Keratinocyte (primary cell): ENCODE results near the gene SYCN. TPM values are rescaled to one million over a fixed set of nuclear protein-coding genes. Genes with fewer than 3 reads are reported as not detected.

Experiments used
- DNase-seq: peaks from one replicate; pipeline ENCODE4 v3.0.0-alpha.2; 2011; ENCODE audit warnings: low read depth, missing footprints, low spot score
- FAIRE-seq: peaks from 2 replicates; lab custom pipeline; 2011; peaks lifted over from hg19 to GRCh38; lab: Jason Lieb, UNC
- H2AFZ ChIP-seq: 2 replicates; pipeline ENCODE4 v1.6.0; 2012; ENCODE audit warnings: low read length, control low read depth, inconsistent platforms; ENCODE audit not compliant: control insufficient read depth
- H3K27ac ChIP-seq: 2 replicates; pipeline ENCODE4 v1.5.1; 2011; ENCODE audit warnings: low read length; ENCODE audit not compliant: control insufficient read depth, insufficient read depth
- H3K27me3 ChIP-seq: 3 replicates; pipeline ENCODE4 v1.6.0; 2011; ENCODE audit warnings: low read length; ENCODE audit not compliant: control insufficient read depth, insufficient read depth; ENCODE audit errors: extremely low read depth
- H3K36me3 ChIP-seq, 2 experiments: 2 replicates in 1 of 2; 3 replicates in 1 of 2; pipeline ENCODE4 v1.5.1; 2011; ENCODE audit warnings: low read length in 2 of 2, mild to moderate bottlenecking in 1 of 2; ENCODE audit not compliant: control insufficient read depth in 2 of 2, insufficient read depth in 2 of 2; ENCODE audit errors: extremely low read depth in 1 of 2
- H3K4me1 ChIP-seq: 3 replicates; pipeline ENCODE4 v1.5.1; 2011; ENCODE audit warnings: low read length; ENCODE audit not compliant: control insufficient read depth, insufficient read depth; ENCODE audit errors: extremely low read depth
- H3K4me2 ChIP-seq: 3 replicates; pipeline ENCODE4 v1.6.0; 2011; ENCODE audit warnings: low read depth, low read length; ENCODE audit not compliant: control insufficient read depth, insufficient read depth; ENCODE audit errors: extremely low read depth
- H3K4me3 ChIP-seq, 3 experiments: fragments of 200-600 bp in 1 of 3; sonication (generic) in 1 of 3; 2 replicates in 2 of 3; 3 replicates in 1 of 3; pipeline ENCODE4 v1.5.1; 2011 to 2016; ENCODE audit warnings: low read length in 3 of 3, mild to moderate bottlenecking in 3 of 3, control low read depth in 2 of 3, inconsistent platforms in 1 of 3, low read depth in 1 of 3, mixed read lengths in 1 of 3, mixed run types in 1 of 3, moderate library complexity in 1 of 3; ENCODE audit not compliant: control insufficient read depth in 2 of 3, insufficient read depth in 2 of 3; ENCODE audit errors: extremely low read depth in 1 of 3
- H3K79me2 ChIP-seq: 2 replicates; pipeline ENCODE4 v1.6.0; 2012; ENCODE audit warnings: low read length; ENCODE audit not compliant: control insufficient read depth, insufficient read depth
- H3K9ac ChIP-seq: 3 replicates; pipeline ENCODE4 v1.6.0; 2011; ENCODE audit warnings: low read length; ENCODE audit not compliant: control insufficient read depth, insufficient read depth; ENCODE audit errors: extremely low read depth
- H3K9me1 ChIP-seq: 3 replicates; pipeline ENCODE4 v1.6.0; 2011; ENCODE audit warnings: low read length; ENCODE audit not compliant: control insufficient read depth, insufficient read depth; ENCODE audit errors: extremely low read depth
- H3K9me3 ChIP-seq: 2 replicates; pipeline ENCODE4 v1.5.1; 2012; ENCODE audit warnings: low read depth, low read length; ENCODE audit not compliant: control insufficient read depth
- H4K20me1 ChIP-seq: 3 replicates; pipeline ENCODE4 v1.6.0; 2011; ENCODE audit warnings: low read length; ENCODE audit not compliant: control insufficient read depth, insufficient read depth; ENCODE audit errors: extremely low read depth
- CTCF ChIP-seq, 3 experiments: IDR thresholded peaks in 1 of 3; conservative IDR thresholded peaks in 1 of 3; optimal IDR thresholded peaks in 1 of 3; 2 replicates in 2 of 3; 3 replicates in 1 of 3; pipeline versions ENCODE3 to v1.5.1; 2011; ENCODE audit warnings: low read length in 3 of 3, mild to moderate bottlenecking in 3 of 3, moderate library complexity in 2 of 3, control low read depth in 1 of 3, inconsistent platforms in 1 of 3; ENCODE audit not compliant: insufficient read depth in 2 of 3; ENCODE audit errors: extremely low read depth in 1 of 3
- EZH2 ChIP-seq: IDR thresholded peaks from one replicate; pipeline ENCODE4 v1.6.1; 2012; ENCODE audit warnings: inconsistent platforms, mild to moderate bottlenecking, low read length, moderate library complexity
- dilution Hi-C: fragments of 300-500 bp; cut with MboI; formaldehyde crosslinking; loops from one replicate; pipeline ENCODE4 v1.7.0; 2020; ENCODE audit warnings: low sequenced_read_pairs; ENCODE audit not compliant: extremely low pct_ligation_motif_present
- polyA plus RNA-seq, 5 experiments: library from polyadenylated mRNA; depleted of rRNA in 3 of 5; stranded (reverse) in 3 of 5; stranded (forward) in 1 of 5; unstranded in 1 of 5; fragments of >200 nt; gene quantifications; 1 replicate in 1 of 5; 2 replicates in 3 of 5; 3 replicates in 1 of 5; pipeline versions ENCODE4 v1.2.1 to v1.2.3, GENCODE V29; 2011 to 2012; ENCODE audit warnings: missing spikeins in 2 of 5, low read depth in 1 of 5, low replicate concordance in 1 of 5

The SYCN gene
- polyA plus RNA-seq, 1 donor (not counting 4 experiments of a cell fraction or from before 2014, with no cell fraction given) = not detected

DNA sequence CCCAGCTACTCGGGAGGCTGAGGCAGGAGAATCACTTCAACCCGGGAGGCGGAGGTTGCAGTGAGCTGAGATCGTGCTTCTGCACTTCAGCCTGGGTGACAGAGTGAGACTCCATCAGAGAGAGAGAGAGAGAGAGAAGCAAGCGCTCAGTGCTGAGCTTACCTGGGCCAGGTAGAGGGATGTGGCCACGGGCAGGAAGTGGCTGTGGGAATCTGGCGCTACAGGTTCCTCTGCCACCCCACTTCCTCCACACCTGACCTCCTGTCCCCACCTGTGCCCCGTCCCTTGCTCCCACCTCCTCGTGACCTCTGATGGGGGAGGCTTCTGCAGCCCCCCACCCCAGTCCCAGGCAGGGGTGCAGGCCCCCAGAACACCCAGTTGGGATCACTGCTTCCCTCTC lies 8.3 kb downstream of the SYCN start:
- Histone ChIP-seq H3K27ac (no peak overlapping the region), H2AFZ (no peak overlapping the region), H3K4me1 (peaks cover 23% of the 10 kb centered on the region)

GRCh38 chr19:39194832-39195542 lies 9.1 kb downstream of the SYCN start:
- Histone ChIP-seq H3K27me3 (peaks cover 33% of the 10 kb centered on the region), H3K79me2 (no peaks in the 10 kb centered on the region), H3K4me2 (no peak overlapping the region), H2AFZ (no peak overlapping the region), H3K27ac (no peak overlapping the region), H3K9me1 (no peaks in the 10 kb centered on the region), H3K4me3 (no peak overlapping the region), H3K36me3 (no peaks in the 10 kb centered on the region), H3K9ac (no peak overlapping the region), H3K9me3 (no peaks in the 10 kb centered on the region), H3K4me1 (peaks cover 23% of the 10 kb centered on the region), H4K20me1 (no peaks in the 10 kb centered on the region)
- FAIRE-seq (no peak), DNase-seq (no peak)
- dilution Hi-C loops = no loop called here
- TF ChIP-seq CTCF (optimal IDR thresholded peaks at IDR 0.05 in 1 of 3, IDR thresholded peaks at IDR 0.05 in 1 of 3, conservative IDR thresholded peaks at IDR 0.05 in 1 of 3; ENCODE audit: extremely low read depth in 1 of 3, insufficient read depth in 2 of 3, low read length in 3 of 3) (no peak), EZH2 (no peak)

More for the DNA sequence above, 8.3 kb downstream of the SYCN start:
- Histone ChIP-seq H3K9ac (no peak overlapping the region), H3K9me3 (no peaks in the 10 kb centered on the region), H3K27me3 (peaks cover 33% of the 10 kb centered on the region), H3K79me2 (no peaks in the 10 kb centered on the region), H3K36me3 (no peaks in the 10 kb centered on the region), H4K20me1 (no peaks in the 10 kb centered on the region), H3K9me1 (no peaks in the 10 kb centered on the region), H3K4me3 (no peak overlapping the region), H3K4me2 (no peak overlapping the region)
- dilution Hi-C loops = no loop called here
- FAIRE-seq (no peak), DNase-seq (no peak)
- TF ChIP-seq EZH2 (no peak), CTCF (optimal IDR thresholded peaks at IDR 0.05 in 1 of 3, IDR thresholded peaks at IDR 0.05 in 1 of 3, conservative IDR thresholded peaks at IDR 0.05 in 1 of 3; ENCODE audit: extremely low read depth in 1 of 3, insufficient read depth in 2 of 3, low read length in 3 of 3) (no peak)
